ENCODE data around the gene SV2C. TPM values are rescaled to one million over a fixed set of nuclear protein-coding genes. Genes with fewer than 3 reads are reported as not detected.

SV2C gene
- total and polyA plus RNA-seq, 4 donors: 0.01 to 0.40 (median 0.37) TPM; not detected in 1

- Histone ChIP-seq H3K9ac (ENCODE audit: insufficient read depth in 1 of 2, low read length in 2 of 2) (no peak overlapping the region), H3K4me1 (ENCODE audit: control insufficient read depth in 5 of 5, insufficient read depth in 5 of 5, low read length in 5 of 5) (no peaks in the 10 kb centered on the region), H3K9me3 (ENCODE audit: control insufficient read depth in 4 of 4, insufficient read depth in 3 of 4, low read length in 3 of 4) (no peaks in the 10 kb centered on the region), H3K36me3 (ENCODE audit: control insufficient read depth in 4 of 4, insufficient read depth in 4 of 4, low read length in 4 of 4) (no peaks in the 10 kb centered on the region), H3K27ac (ENCODE audit: low read depth in 1 of 2, low read length in 1 of 2) (no peak overlapping the region), H3K4me3 (no peak overlapping the region), H3K27me3 (ENCODE audit: control insufficient read depth in 3 of 3, insufficient read depth in 3 of 3, low read length in 2 of 3) (no peaks in the 10 kb centered on the region)
- no peak for ATAC-seq (ENCODE audit: insufficient read depth, low FRiP score)
- no peak for TF ChIP-seq CTCF (IDR thresholded peaks at IDR 0.05; ENCODE audit: control extremely low read depth, extremely low read depth)
- no peak for DNase-seq
Measured at GRCh38 chr5:76187386-76187785, 104.2 kb downstream of the SV2C start.

GRCh38 chr5:76190356-76190755, 107.2 kb downstream of the SV2C start:
- Histone ChIP-seq H3K27me3 (ENCODE audit: control insufficient read depth in 3 of 3, insufficient read depth in 3 of 3, low read length in 2 of 3) (no peaks in the 10 kb centered on the region), H3K27ac (ENCODE audit: low read depth in 1 of 2, low read length in 1 of 2) (no peak overlapping the region), H3K4me3 (no peak overlapping the region), H3K4me1 (ENCODE audit: control insufficient read depth in 5 of 5, insufficient read depth in 5 of 5, low read length in 5 of 5) (no peaks in the 10 kb centered on the region), H3K9me3 (ENCODE audit: control insufficient read depth in 4 of 4, insufficient read depth in 3 of 4, low read length in 3 of 4) (no peaks in the 10 kb centered on the region), H3K9ac (ENCODE audit: insufficient read depth in 1 of 2, low read length in 2 of 2) (no peak overlapping the region), H3K36me3 (ENCODE audit: control insufficient read depth in 4 of 4, insufficient read depth in 4 of 4, low read length in 4 of 4) (no peaks in the 10 kb centered on the region)
- no peak for DNase-seq
- TF ChIP-seq CTCF (IDR thresholded peaks at IDR 0.05; ENCODE audit: control extremely low read depth, extremely low read depth): no peak
- no peak for ATAC-seq (ENCODE audit: insufficient read depth, low FRiP score)
- 94 to 98% methylated on average over 3 of the region's 3 CpGs for WGBS, 2 donors

GRCh38 chr5:76192837-76193236, 109.7 kb downstream of the SV2C start:
- TF ChIP-seq CTCF (IDR thresholded peaks at IDR 0.05; ENCODE audit: control extremely low read depth, extremely low read depth): no peak
- Histone ChIP-seq H3K9ac (ENCODE audit: insufficient read depth in 1 of 2, low read length in 2 of 2) (no peak overlapping the region), H3K27me3 (ENCODE audit: control insufficient read depth in 3 of 3, insufficient read depth in 3 of 3, low read length in 2 of 3) (peaks cover 0 to 3% (median 0%) of the 10 kb centered on the region in 3 donors), H3K36me3 (ENCODE audit: control insufficient read depth in 4 of 4, insufficient read depth in 4 of 4, low read length in 4 of 4) (no peaks in the 10 kb centered on the region), H3K4me1 (ENCODE audit: control insufficient read depth in 5 of 5, insufficient read depth in 5 of 5, low read length in 5 of 5) (no peaks in the 10 kb centered on the region), H3K9me3 (ENCODE audit: control insufficient read depth in 4 of 4, insufficient read depth in 3 of 4, low read length in 3 of 4) (no peaks in the 10 kb centered on the region), H3K4me3 (no peak overlapping the region), H3K27ac (ENCODE audit: low read depth in 1 of 2, low read length in 1 of 2) (no peak overlapping the region)
- DNase-seq (no peak), ATAC-seq (ENCODE audit: insufficient read depth, low FRiP score) (no peak)
- whole genome bisulfite sequencing, 2 donors: 65 to 79% methylated on average over 5 of the region's 5 CpGs

GRCh38 chr5:76193635-76194034, 110.5 kb downstream of the SV2C start:
- Histone ChIP-seq H3K4me1 (ENCODE audit: control insufficient read depth in 5 of 5, insufficient read depth in 5 of 5, low read length in 5 of 5) (no peaks in the 10 kb centered on the region), H3K4me3 (no peak overlapping the region), H3K27ac (ENCODE audit: low read depth in 1 of 2, low read length in 1 of 2) (no peak overlapping the region), H3K9me3 (ENCODE audit: control insufficient read depth in 4 of 4, insufficient read depth in 3 of 4, low read length in 3 of 4) (no peaks in the 10 kb centered on the region), H3K36me3 (ENCODE audit: control insufficient read depth in 4 of 4, insufficient read depth in 4 of 4, low read length in 4 of 4) (no peaks in the 10 kb centered on the region), H3K9ac (ENCODE audit: insufficient read depth in 1 of 2, low read length in 2 of 2) (no peak overlapping the region), H3K27me3 (ENCODE audit: control insufficient read depth in 3 of 3, insufficient read depth in 3 of 3, low read length in 2 of 3) (peaks cover 0 to 3% (median 0%) of the 10 kb centered on the region in 3 donors)
- ATAC-seq (ENCODE audit: insufficient read depth, low FRiP score): no peak
- TF ChIP-seq CTCF (IDR thresholded peaks at IDR 0.05; ENCODE audit: control extremely low read depth, extremely low read depth): no peak
- no peak for DNase-seq
